ENCODE data around the gene ARHGAP28.
"Not testable (repeated sequence)": the region's sequence is repeated elsewhere in the genome, so short reads cannot be mapped to it uniquely, and the experiment has no call there.

The ARHGAP28 gene

DNA sequence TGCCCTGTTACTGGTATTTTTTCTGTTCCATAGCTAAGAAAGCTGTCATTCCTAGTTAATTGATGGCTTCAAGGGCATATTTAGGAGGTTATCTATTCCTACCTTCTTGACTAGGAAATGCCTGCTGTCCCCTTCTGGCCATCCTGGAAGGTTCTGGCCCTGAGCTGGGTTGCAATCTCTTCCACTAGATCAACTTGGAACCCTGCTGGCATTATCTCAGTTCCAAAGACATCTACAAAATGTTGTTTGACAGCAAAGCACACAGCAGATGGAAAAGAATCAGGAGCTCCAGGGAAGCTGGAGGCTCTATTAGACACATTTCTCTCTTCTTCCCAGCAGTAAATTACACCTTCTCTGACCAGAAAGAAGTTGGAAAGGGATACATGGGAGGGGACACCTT, 192.1 kb downstream of the ARHGAP28 start:
- no peak overlapping the region for H3K27ac ChIP-seq
- DNase-seq (ENCODE audit: low spot score), result no peak
- H3K4me3 ChIP-seq, result no peak overlapping the region
- TF ChIP-seq, protein P1, sequence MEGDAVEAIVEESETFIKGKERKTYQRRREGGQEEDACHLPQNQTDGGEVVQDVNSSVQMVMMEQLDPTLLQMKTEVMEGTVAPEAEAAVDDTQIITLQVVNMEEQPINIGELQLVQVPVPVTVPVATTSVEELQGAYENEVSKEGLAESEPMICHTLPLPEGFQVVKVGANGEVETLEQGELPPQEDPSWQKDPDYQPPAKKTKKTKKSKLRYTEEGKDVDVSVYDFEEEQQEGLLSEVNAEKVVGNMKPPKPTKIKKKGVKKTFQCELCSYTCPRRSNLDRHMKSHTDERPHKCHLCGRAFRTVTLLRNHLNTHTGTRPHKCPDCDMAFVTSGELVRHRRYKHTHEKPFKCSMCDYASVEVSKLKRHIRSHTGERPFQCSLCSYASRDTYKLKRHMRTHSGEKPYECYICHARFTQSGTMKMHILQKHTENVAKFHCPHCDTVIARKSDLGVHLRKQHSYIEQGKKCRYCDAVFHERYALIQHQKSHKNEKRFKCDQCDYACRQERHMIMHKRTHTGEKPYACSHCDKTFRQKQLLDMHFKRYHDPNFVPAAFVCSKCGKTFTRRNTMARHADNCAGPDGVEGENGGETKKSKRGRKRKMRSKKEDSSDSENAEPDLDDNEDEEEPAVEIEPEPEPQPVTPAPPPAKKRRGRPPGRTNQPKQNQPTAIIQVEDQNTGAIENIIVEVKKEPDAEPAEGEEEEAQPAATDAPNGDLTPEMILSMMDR (IDR thresholded peaks at IDR 0.05), result no peak

DNA sequence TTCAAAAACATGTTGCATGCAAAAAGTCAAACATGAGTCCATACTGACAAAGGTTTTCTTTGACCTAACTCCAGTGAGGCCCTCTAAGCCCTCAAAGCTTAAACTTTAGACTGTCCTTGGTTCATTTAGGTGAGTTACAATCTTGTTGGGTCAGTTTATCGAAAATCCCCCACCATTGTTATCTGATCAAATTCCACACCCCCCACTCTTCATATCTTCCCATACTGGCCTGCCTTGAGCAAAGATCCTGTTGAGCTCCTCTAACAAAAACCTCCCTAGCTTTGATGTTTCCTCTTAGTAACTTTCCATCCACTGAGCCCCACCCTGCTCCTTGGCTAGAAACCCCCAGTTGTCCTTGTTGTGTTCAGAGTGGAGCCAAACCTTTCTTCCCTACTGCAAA, 193.7 kb downstream of the ARHGAP28 start:
- no peak overlapping the region for H3K4me3 ChIP-seq
- DNase-seq (ENCODE audit: low spot score), result no peak
- H3K27ac ChIP-seq, result no peak overlapping the region
- TF ChIP-seq, protein P1 (IDR thresholded peaks at IDR 0.05), result no peak

DNA sequence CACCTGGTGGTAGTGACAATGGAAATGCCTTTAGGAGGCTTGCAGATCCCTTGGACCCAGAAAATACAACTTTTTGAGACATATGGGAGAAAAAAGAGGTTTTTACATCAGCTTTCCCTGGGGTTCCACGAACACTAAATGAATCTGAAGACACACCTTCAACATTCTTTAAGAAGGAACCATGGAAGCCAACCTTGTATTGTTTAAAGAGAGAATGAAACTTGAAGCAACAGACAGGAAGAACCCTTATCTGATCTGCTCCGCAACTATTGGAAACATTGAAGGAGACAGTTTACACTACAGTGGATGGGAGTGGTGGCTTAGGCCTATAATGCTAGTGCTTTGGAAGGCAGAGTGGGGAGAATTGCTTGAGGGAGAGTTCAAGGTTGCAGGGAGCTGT, 197.6 kb downstream of the ARHGAP28 start:
- no peak overlapping the region for H3K27ac ChIP-seq
- DNase-seq (ENCODE audit: low spot score), result no peak

DNA sequence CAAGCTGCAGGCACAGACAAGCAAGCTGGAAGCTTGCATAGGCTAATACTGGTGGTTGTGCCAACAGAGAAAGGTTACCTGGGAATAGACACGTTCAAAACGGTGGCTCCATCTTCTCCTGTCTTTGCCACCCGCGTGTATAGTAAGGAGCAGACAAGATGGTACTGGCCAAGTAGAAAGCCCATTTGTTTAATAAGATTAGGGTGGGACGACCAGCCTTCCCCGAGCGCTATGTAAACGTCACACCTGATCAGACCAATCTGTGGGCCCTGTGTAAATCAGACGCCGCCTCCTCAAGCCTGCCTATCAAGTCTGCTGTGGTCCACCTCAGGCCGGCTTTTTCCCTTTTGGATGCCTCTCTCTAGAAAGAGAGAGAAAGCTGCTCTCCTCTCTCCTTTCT, 198.8 kb downstream of the ARHGAP28 start:
- H3K4me3 ChIP-seq, result no peak overlapping the region
- no peak overlapping the region for H3K27ac ChIP-seq
- TF ChIP-seq, protein P1 (IDR thresholded peaks at IDR 0.05), result no peak
- no peak for DNase-seq (ENCODE audit: low spot score)

More for the DNA sequence above, 197.6 kb downstream of the ARHGAP28 start:
- H3K4me3 ChIP-seq, result no peak overlapping the region
- TF ChIP-seq, protein P1 (IDR thresholded peaks at IDR 0.05), result no peak

DNA sequence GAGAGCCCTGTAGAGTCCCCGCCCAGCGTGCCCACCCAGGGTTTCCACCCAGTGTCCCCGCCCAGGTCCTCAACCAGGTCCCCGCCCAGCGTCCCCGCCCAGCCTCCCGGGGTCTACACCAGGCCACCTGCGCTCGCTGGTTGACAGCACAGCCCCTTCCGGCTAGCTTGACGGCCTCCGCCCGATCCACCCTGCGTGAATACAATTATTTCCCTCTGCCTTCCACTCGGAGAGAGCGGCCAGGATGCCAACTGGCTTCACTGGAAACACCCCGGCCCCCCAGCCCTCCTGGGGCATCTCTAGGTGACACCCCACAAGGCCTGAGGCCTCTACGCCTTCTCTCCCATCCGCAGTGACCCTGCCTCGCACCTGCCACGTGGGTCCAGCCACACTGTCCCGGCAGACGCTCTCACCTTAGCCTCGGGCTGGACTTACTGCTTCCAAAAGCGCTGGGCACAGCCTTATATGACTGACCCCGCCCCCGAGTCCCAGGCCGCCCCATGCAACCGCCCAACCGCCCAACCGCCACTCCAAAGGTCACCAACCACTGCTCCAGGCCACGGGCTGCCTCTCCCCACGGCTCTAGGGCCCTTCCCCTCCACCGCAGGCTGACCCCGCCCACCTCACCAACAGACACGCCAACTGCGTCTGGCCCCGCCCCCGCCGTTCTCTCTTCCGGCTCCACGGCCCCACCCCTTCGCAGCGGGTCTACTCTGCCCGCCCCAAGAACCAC, 200.0 kb downstream of the ARHGAP28 start:
- TF ChIP-seq, protein P1 (IDR thresholded peaks at IDR 0.05), result no peak
- no peak for DNase-seq (ENCODE audit: low spot score)
- H3K4me3 ChIP-seq, result no peak overlapping the region
- no peak overlapping the region for H3K27ac ChIP-seq

DNA sequence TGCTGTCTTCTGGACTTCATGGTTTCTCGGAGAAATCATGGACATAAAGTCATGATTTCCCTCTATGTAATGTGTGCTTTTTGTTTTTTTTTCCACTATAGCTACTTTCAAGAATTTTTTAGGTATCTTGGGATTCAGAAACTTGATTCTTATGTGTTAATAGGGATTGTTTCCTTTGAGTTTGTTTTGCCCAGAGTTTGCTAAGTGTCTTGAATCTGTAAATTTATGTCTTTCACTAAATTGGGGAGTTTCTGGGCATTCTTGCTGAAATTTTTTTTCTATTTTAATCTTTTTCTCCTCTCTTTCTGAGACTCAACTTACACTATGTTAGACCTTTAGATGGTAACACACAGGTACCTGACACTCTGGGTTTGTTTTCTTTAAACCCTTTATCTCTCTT, 205.3 kb downstream of the ARHGAP28 start:
- TF ChIP-seq, protein P1 (IDR thresholded peaks at IDR 0.05), result no peak
- no peak for DNase-seq (ENCODE audit: low spot score)
- Histone ChIP-seq H3K27ac (no peak overlapping the region), H3K4me3 (no peak overlapping the region)

DNA sequence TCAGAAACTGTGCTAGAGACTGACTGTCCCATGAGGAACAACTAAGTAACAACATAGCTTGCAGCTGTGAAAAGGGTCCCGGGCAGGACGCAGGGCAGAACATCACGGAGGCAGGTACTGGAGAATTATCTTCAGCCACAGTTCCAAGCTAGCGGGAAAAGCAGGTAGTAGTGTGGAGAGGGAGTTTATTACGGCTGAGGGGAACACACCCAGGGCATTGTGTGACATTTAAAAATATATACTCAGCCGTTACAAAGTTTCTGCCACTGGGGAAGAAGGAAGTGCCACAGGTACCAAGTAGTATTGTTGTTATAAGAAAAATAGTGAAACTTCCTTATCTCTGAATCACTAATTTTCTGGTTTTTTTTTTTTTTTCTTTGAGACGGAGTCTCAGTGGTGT, 208.5 kb downstream of the ARHGAP28 start:
- no peak overlapping the region for H3K27ac ChIP-seq
- TF ChIP-seq, protein P1 (IDR thresholded peaks at IDR 0.05), result no peak
- DNase-seq (ENCODE audit: low spot score), result no peak
- no peak overlapping the region for H3K4me3 ChIP-seq

DNA sequence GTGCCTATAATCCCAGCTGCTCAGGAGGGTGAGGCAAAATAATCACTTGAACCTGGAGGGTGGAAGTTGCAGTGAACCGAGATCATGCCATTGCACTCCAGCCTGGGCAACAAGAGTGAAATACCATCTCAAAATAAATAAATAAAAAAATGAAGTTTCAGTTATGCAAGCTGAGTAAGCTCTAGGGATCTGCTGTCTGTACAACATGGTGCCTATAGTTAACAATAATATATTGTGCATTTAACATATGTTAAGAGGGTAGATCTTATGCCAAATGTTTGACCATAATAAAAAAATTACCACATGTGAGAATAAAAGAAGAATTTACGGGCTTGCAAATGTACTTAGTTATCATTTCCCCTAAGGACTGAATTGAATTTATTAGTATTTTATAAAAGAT, 208.9 kb downstream of the ARHGAP28 start:
- not testable (repeated sequence) for H3K4me3 ChIP-seq; DNase-seq (ENCODE audit: low spot score)

More for the DNA sequence above, 208.9 kb downstream of the ARHGAP28 start:
- not testable (repeated sequence) for H3K27ac ChIP-seq

Measured in coronary artery (tissue), 2 donors.